ENCODE measurements around the gene REN. TPM values are rescaled to one million over a fixed set of nuclear protein-coding genes. Genes with fewer than 3 reads are reported as not detected.

REN gene
- total and polyA plus RNA-seq, 2 donors (not counting 3 experiments of a cell fraction or from before 2014, with no cell fraction given), result 0.11 TPM; not detected in 1

DNA sequence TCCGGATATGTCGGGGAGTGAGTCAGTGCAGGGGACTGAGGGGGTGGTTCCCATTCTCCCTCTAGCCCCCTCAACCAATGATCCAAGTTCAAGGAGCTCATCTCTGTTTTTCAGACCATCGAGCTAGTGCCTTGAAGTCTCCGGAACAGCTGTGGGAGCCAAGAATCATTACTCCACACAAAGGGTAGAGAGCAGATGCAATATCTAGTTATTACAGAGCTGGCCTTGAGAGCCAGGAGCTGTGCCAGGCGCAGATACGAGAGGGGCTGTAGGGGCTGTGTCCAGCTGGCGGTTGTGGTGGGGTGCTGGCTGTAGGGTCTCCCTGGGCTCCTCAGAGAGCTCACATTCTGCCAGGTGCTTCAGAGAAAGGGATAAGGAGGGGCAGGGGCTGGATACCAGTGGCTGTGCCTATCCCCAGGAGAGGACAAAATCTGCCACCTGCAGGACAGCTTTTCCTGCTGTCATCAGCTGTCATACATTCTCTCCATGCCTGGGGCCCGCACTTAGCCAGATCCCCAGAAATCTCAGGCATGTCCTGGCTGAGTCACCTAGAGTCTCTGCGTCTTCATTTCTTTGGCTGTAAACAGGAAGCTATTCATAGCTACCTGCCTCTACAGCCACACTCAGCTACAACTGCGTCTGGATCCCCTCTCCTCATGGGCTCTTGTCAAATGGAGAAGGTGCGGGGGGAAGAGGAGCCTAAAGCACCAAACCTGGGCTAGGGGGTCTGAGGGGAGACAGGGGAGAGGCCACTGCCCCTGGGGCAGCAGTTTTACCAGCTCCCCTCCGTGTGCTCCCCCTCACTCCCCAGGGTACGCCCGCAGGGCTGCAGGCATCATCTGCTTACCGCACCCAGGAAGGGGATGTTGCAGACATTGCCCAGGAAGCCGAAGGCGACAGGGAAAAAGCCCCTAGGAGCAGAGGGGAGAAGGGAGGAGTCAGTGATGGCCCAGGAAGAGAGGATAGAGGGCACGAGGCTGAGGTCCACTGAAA, 32.5 kb upstream of the REN start:
- ChIA-PET POLR2A (interaction anchor here (1.8 kb wide), 1 partner anchor 8 kb away, joined by 5 read pairs; no protein-coding TSS in a partner anchor), CTCF (interaction anchor here (0.9 to 11.0 kb wide), 11 partner anchors 8 to 338 kb away, joined by 3 to 770 read pairs (median 4); partner anchors contain the start of genes GOLT1A, REN and SNRPE)
- peak; percentile 92 for FAIRE-seq
- BruUV-seq (replicated peaks), result TSS peak; percentile 79
- Histone ChIP-seq H3K27me3 (ENCODE audit: control insufficient read depth in 2 of 2, insufficient read depth in 2 of 2, low read length in 2 of 2) (no peaks in the 10 kb centered on the region), H3K4me1 (ENCODE audit: control insufficient read depth, extremely low read depth, insufficient read depth, low read length) (peaks cover 32% of the 10 kb centered on the region), H3K9ac (replicated peaks; ENCODE audit: extremely low read depth, insufficient read depth, low read length) (peak overlapping the region; percentile 64), H4K20me1 (replicated peaks; ENCODE audit: control insufficient read depth, extremely low read depth, insufficient read depth, low read length) (no peaks in the 10 kb centered on the region), H2AFZ (ENCODE audit: low read depth, low read length) (peak overlapping the region; percentile 28), H3K79me2 (ENCODE audit: control insufficient read depth, insufficient read depth, low read length) (no peaks in the 10 kb centered on the region), H3K9me3 (replicated peaks; ENCODE audit: control insufficient read depth, insufficient read depth, low read length) (no peaks in the 10 kb centered on the region), H3K27ac (ENCODE audit: insufficient read depth, low read depth, low read length) (peak overlapping the region; percentile 87), H3K4me3 (replicated peaks in 1 of 3; ENCODE audit: insufficient read depth in 1 of 3, low read depth in 1 of 3, low read length in 3 of 3) (no peak overlapping the region), H3K4me2 (ENCODE audit: insufficient read depth, low read length) (peak overlapping the region; percentile 5), H3K36me3 (ENCODE audit: control insufficient read depth in 2 of 2, extremely low read depth in 1 of 2, insufficient read depth in 2 of 2, low read length in 2 of 2) (no peaks in the 10 kb centered on the region), H3K9me1 (replicated peaks; ENCODE audit: control insufficient read depth, extremely low read depth, insufficient read depth, low read length) (no peaks in the 10 kb centered on the region)
- TF ChIP-seq POLR2A (IDR thresholded peaks at IDR 0.05; ENCODE audit: low read depth, low read length) (no peak), GATA2 (IDR thresholded peaks at IDR 0.05; ENCODE audit: insufficient read depth, insufficient read length, low read depth, low read length) (no peak), MYC (IDR thresholded peaks at IDR 0.05; ENCODE audit: low read depth, low read length) (no peak), POLR2AphosphoS5 (IDR thresholded peaks at IDR 0.05; ENCODE audit: insufficient read depth, low read depth, low read length) (peak; percentile 52), EZH2 (IDR thresholded peaks at IDR 0.05; ENCODE audit: borderline replicate concordance, low read depth, low read length, severe bottlenecking) (no peak), FOS (IDR thresholded peaks at IDR 0.05; ENCODE audit: borderline replicate concordance, insufficient read depth, low read length) (peak; percentile 67), JUN (IDR thresholded peaks at IDR 0.05; ENCODE audit: borderline replicate concordance, insufficient read depth, insufficient read length, low read depth) (peak; percentile 58)
- TF ChIP-seq, protein P1, sequence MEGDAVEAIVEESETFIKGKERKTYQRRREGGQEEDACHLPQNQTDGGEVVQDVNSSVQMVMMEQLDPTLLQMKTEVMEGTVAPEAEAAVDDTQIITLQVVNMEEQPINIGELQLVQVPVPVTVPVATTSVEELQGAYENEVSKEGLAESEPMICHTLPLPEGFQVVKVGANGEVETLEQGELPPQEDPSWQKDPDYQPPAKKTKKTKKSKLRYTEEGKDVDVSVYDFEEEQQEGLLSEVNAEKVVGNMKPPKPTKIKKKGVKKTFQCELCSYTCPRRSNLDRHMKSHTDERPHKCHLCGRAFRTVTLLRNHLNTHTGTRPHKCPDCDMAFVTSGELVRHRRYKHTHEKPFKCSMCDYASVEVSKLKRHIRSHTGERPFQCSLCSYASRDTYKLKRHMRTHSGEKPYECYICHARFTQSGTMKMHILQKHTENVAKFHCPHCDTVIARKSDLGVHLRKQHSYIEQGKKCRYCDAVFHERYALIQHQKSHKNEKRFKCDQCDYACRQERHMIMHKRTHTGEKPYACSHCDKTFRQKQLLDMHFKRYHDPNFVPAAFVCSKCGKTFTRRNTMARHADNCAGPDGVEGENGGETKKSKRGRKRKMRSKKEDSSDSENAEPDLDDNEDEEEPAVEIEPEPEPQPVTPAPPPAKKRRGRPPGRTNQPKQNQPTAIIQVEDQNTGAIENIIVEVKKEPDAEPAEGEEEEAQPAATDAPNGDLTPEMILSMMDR (IDR thresholded peaks at IDR 0.05; ENCODE audit: extremely low read depth in 1 of 2, insufficient read depth in 1 of 2, low read depth in 1 of 2, low read length in 2 of 2), result no peak
- TF ChIP-seq, protein P2, sequence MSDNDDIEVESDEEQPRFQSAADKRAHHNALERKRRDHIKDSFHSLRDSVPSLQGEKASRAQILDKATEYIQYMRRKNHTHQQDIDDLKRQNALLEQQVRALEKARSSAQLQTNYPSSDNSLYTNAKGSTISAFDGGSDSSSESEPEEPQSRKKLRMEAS (IDR thresholded peaks at IDR 0.05; ENCODE audit: insufficient read depth, insufficient read length), result no peak
- intact Hi-C loops (cut with micrococcal nuclease) (loop anchor here (1.0 to 2.0 kb wide), 5 partner anchors 8 to 338 kb away; partner anchors contain the start of gene SNRPE), dilution Hi-C loops (cut with MboI; ENCODE audit: extremely low pct_ligation_motif_present, low sequenced_read_pairs) (no loop called here)
- peak; percentile 89 for DNase-seq (ENCODE audit: low read depth, low spot score)

Measured in endothelial cell of umbilical vein (primary cell).